Esophagus muscularis mucosa (tissue), 4 donors: Measurements from ENCODE around the gene OGG1. TPM values are rescaled to one million over a fixed set of nuclear protein-coding genes. Genes with fewer than 3 reads are reported as not detected.
"Not testable (repeated sequence)": the region's sequence is repeated elsewhere in the genome, so short reads cannot be mapped to it uniquely, and the experiment has no call there.

Source experiments
- DNase-seq: peaks from one replicate; pipeline ENCODE4 v3.0.0-alpha.2; 2017; ENCODE audit errors: extremely low spot score
- H3K27ac ChIP-seq, 4 donors: fragments of 200-600 bp; sonication (generic); replicated peaks in 1 of 4; 1 replicate in 3 of 4; 2 replicates in 1 of 4; pipeline ENCODE4 v1.5.1; 2016 to 2019; ENCODE audit warnings: mild to moderate bottlenecking in 1 of 4
- H3K27me3 ChIP-seq, 4 donors: fragments of 200-600 bp; sonication (generic); one replicate each; pipeline versions ENCODE4 v1.5.1 to v1.6.0; 2016 to 2019
- H3K36me3 ChIP-seq, 4 donors: fragments of 200-600 bp; sonication (generic); one replicate each; pipeline ENCODE4 v1.5.1; 2016 to 2019
- H3K4me1 ChIP-seq, 4 donors: fragments of 200-600 bp; sonication (generic); one replicate each; pipeline ENCODE4 v1.5.1; 2016 to 2019
- H3K4me3 ChIP-seq, 4 donors: fragments of 200-600 bp; sonication (generic); 1 replicate in 2 of 4; 2 replicates in 2 of 4; pipeline ENCODE4 v1.5.1; 2016 to 2019; ENCODE audit warnings: mild to moderate bottlenecking in 4 of 4, moderate library complexity in 1 of 4
- H3K9me3 ChIP-seq, 4 donors: fragments of 200-600 bp; sonication (generic); 1 replicate in 3 of 4; 2 replicates in 1 of 4; pipeline ENCODE4 v1.5.1; 2016 to 2019
- EP300 ChIP-seq: sonication (generic); formaldehyde crosslinking; IDR thresholded peaks from one replicate; pipeline ENCODE4 v1.6.1; 2017; ENCODE audit warnings: antibody characterized with exemption
- POLR2A ChIP-seq: fragments of 450-650 bp; IDR thresholded peaks from one replicate; pipeline ENCODE4 v1.6.1; 2017; ENCODE audit warnings: antibody characterized with exemption, moderate library complexity, mild to moderate bottlenecking, low read depth
- POLR2AphosphoS5 ChIP-seq, 2 donors: sonication (generic); formaldehyde crosslinking; IDR thresholded peaks; one replicate each; pipeline ENCODE4 v1.6.1; 2017; ENCODE audit warnings: antibody characterized with exemption in 2 of 2
- WGBS: methylation state at CpG from one replicate; pipeline ENCODE4 v1.1.5; 2018; 5-methylcytosine and 5-hydroxymethylcytosine counted together
- intact Hi-C: fragments of 100-400 bp; cut with DNase I; formaldehyde crosslinking; loops from one replicate; pipeline ENCODE4 v1.15.1; 2023
- total RNA-seq, 4 donors: library from RNA; depleted of rRNA; stranded (reverse); fragments of >200 nt; gene quantifications; one replicate each; pipeline versions ENCODE4 v1.1.0 to v1.2.1, GENCODE V29; 2016
- TF ChIP-seq, protein P1 (sequence below), 3 experiments: fragments of 200-600 bp in 2 of 3; fragments of 450-650 bp in 1 of 3; sonication (generic) in 2 of 3; IDR thresholded peaks; one replicate each; pipeline ENCODE4 v1.5.1; 2017 to 2019; ENCODE audit warnings: antibody characterized with exemption in 3 of 3, mild to moderate bottlenecking in 2 of 3, moderate library complexity in 1 of 3

Gene OGG1
- total RNA-seq, 4 donors from 2014 or later, result 18.6 to 28.3 (median 24.9) TPM

DNA sequence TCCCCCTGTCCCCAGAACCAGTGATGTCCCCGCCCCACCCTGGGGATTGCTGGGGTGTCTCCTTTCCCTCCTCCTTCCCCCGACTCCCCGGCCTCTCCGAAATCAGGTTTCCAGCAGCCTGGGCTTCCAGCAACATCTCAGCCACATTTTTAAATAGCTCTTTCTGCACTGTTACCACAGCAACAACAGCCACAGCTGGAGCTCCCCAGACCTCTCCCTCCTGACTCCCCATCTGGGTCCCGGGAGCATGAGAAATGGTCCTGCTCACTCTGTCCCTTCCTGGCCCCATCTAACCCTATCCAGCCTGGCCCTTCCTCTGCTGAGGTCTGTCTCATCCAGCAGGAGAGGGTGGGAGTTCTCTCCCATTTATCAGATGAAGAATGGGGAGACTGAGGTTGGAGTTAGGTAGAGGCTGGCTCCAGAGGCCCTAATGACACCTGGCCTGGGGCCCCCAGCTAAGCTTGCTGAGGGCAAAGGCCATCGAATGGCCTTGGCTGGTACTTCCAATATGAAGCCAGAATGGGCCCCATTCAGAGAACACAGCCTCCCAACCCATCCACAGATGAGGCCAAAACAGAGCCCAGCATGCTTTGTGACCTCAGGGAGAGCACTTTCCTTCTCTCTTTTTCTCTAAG lies 18.5 kb downstream of the OGG1 start:
- Histone ChIP-seq H3K4me1 (peaks cover 34 to 46% (median 43%) of the 10 kb centered on the region in 4 donors), H3K9me3 (no peaks in the 10 kb centered on the region), H3K4me3 (peak overlapping the region; percentile 77 to 90 (median 85)), H3K27ac (peak overlapping the region; percentile 88 to 93 (median 90)), H3K36me3 (peaks cover 0 to 32% (median 20%) of the 10 kb centered on the region in 4 donors), H3K27me3 (no peaks in the 10 kb centered on the region)
- 59% methylated on average over 6 of the region's 6 CpGs for WGBS
- no peak for DNase-seq
- intact Hi-C loops, result no loop called here
- TF ChIP-seq POLR2AphosphoS5 (IDR thresholded peaks at IDR 0.05) (no peak), POLR2A (no peak), EP300 (no peak)
- TF ChIP-seq, protein P1, sequence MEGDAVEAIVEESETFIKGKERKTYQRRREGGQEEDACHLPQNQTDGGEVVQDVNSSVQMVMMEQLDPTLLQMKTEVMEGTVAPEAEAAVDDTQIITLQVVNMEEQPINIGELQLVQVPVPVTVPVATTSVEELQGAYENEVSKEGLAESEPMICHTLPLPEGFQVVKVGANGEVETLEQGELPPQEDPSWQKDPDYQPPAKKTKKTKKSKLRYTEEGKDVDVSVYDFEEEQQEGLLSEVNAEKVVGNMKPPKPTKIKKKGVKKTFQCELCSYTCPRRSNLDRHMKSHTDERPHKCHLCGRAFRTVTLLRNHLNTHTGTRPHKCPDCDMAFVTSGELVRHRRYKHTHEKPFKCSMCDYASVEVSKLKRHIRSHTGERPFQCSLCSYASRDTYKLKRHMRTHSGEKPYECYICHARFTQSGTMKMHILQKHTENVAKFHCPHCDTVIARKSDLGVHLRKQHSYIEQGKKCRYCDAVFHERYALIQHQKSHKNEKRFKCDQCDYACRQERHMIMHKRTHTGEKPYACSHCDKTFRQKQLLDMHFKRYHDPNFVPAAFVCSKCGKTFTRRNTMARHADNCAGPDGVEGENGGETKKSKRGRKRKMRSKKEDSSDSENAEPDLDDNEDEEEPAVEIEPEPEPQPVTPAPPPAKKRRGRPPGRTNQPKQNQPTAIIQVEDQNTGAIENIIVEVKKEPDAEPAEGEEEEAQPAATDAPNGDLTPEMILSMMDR (IDR thresholded peaks at IDR 0.05), result no peak

DNA sequence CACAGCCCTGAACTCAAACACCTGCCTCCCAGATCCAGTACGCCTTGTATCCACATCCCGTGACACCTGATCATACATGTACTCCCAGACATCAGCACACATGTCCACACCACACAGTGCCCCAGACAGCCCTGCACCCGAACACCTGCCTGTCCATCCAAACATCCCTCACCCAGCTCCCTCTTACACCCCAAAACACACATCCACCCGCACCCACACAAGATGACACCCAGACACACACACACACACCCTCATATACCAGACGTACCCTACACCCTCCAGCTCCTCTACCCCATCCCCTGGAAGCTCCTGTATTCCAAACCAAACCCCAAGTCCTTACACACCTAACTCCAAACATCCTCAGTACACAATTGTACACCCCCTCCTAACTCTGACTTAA lies 19.3 kb downstream of the OGG1 start:
- H3K27me3 ChIP-seq, result no peaks in the 10 kb centered on the region
- H3K4me1 ChIP-seq, result peaks cover 34 to 46% (median 43%) of the 10 kb centered on the region in 4 donors
- peak overlapping the region; percentile 88 to 93 (median 90) for H3K27ac ChIP-seq
- peaks cover 0 to 24% (median 13%) of the 10 kb centered on the region in 4 donors for H3K36me3 ChIP-seq
- intact Hi-C loops, result no loop called here
- TF ChIP-seq, protein P1 (IDR thresholded peaks at IDR 0.05), result no peak
- TF ChIP-seq POLR2AphosphoS5 (IDR thresholded peaks at IDR 0.05), result no peak
- H3K9me3 ChIP-seq, result no peaks in the 10 kb centered on the region
- peak overlapping the region; percentile 77 to 90 (median 85) for H3K4me3 ChIP-seq
- no peak for DNase-seq
- 53% methylated on average over 5 of the region's 5 CpGs for WGBS

DNA sequence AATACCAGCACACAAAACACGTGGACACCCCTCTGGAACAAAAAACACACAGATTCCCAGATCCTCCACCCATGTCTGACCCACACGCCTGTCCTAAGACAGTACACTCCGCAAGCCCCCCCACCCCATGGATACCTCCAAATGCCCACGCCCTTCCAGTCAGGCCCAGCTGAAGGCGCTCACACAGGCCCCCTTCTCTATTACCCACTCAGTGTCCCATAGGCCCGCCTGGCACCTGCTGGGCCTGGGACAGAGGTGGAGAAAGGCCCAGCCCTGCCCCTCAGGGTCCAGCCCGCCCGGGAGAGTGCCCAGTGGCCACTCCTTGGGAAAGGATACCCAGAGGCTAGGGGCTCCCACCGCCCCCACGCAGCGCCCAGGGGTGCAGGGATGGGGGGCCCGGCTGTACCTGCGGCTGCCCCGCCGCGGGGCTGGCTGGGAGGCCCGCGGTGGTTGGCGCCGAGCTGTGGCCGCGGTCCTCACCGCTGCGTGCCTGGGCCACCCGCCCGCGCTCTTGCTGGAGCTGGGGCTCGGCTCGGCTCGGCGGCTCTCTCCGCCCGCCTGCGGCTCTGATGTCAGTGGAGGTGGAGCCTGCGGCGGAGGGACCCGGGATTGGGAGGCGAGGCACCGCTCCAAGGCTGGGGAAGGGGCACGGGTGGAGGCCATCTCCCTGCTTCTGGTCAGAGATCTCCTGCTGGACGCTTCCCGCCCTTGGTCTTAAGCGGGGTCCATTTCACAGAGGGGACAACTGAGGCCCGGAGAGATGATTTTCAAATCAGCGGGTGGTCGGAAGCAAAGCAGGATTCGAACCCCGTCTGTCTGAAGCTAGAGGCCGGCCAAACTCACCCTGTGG lies 19.9 kb downstream of the OGG1 start, which contains the start of gene CAMK1:
TSS of gene CAMK1 (minus strand) at position 522 of the 850 bp plus-strand sequence. CDS start 2,198 bp downstream, outside the sequence.
- H3K4me1 ChIP-seq, result peaks cover 34 to 46% (median 43%) of the 10 kb centered on the region in 4 donors
- TF ChIP-seq POLR2AphosphoS5 (IDR thresholded peaks at IDR 0.05) (peak; percentile 80 to 88), EP300 (no peak), POLR2A (peak; percentile 73)
- TF ChIP-seq, protein P1 (IDR thresholded peaks at IDR 0.05), result no peak
- H3K9me3 ChIP-seq, result no peaks in the 10 kb centered on the region
- WGBS, result 11% methylated on average over 13 of the region's 49 CpGs
- DNase-seq, result no peak
- intact Hi-C loops, result no loop called here
- H3K27me3 ChIP-seq, result no peaks in the 10 kb centered on the region
- peaks cover 0 to 20% (median 10%) of the 10 kb centered on the region in 4 donors for H3K36me3 ChIP-seq
- H3K4me3 ChIP-seq, result peak within 1 kb of the TSS; percentile 77 to 90 (median 85)
- H3K27ac ChIP-seq, result peak within 1 kb of the TSS; percentile 88 to 93 (median 90)

DNA sequence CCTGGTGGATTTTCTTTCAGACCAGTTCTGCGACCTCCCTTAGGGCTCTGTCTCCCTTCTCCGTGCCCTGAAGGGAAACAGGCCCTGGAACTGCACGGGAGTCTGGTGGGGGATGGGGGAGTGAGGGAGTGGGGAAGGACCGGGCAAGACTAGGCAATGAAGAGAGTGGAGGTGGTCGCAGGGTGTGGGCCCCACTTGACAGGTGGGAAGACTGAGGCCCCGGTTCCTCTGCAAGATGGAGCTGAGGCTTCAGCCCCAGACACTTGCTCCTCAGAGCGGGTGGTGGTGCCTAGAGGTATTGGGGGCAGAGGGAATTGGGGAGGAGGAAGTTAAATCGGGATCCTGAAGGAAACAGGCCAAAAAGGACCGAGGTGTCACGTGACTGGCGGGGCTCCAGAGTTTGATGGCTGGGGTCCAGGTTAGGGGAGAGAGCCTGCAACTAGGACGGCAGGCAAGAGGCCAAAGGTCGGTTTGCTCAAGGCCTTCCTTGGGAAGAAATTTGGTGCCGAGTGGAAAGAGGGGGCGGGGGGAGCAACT lies 20.6 kb downstream of the OGG1 start:
- no peaks in the 10 kb centered on the region for H3K27me3 ChIP-seq
- peaks cover 0 to 13% (median 6%) of the 10 kb centered on the region in 4 donors for H3K36me3 ChIP-seq
- peaks cover 34 to 46% (median 43%) of the 10 kb centered on the region in 4 donors for H3K4me1 ChIP-seq
- intact Hi-C loops, result no loop called here
- peak overlapping the region; percentile 88 to 93 (median 90) for H3K27ac ChIP-seq
- TF ChIP-seq POLR2A, result no peak
- peak in 1 of 2 donors; percentile 51 for TF ChIP-seq POLR2AphosphoS5 (IDR thresholded peaks at IDR 0.05)
- H3K9me3 ChIP-seq, result no peaks in the 10 kb centered on the region
- peak overlapping the region; percentile 77 to 90 (median 85) for H3K4me3 ChIP-seq
- WGBS, result 9% methylated on average over 15 of the region's 15 CpGs
- peak; percentile 97 for DNase-seq

DNA sequence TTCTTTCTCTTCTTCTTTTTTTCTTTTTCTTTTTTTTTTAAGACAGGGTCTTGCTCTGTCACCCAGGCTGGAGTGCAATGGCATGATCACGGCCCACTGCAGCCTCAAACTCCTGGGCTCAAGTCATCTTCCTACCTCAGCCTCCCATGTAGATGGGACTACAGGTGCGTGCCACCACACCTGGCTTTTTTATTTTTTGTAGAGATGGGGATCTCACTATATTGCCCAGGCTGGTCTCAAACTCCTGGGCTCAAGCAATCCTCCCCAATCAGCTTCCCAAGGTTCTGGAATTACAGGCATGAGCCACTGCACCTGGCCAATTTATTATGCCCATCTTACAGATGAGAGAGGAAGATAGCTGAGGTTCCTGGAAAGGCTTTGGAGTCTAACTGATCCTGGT lies 21.3 kb downstream of the OGG1 start:
- H3K27me3 ChIP-seq, DNase-seq, H3K9me3 ChIP-seq, H3K36me3 ChIP-seq, intact Hi-C loops, H3K4me3 ChIP-seq: not testable (repeated sequence)
- Histone ChIP-seq H3K27ac (peak overlapping the region; percentile 88 to 93 (median 90)), H3K4me1 (peaks cover 34 to 46% (median 43%) of the 10 kb centered on the region in 4 donors)
- WGBS, result 95% methylated on average over 2 of the region's 2 CpGs
